Colonic mucosa (tissue), 4 donors: ENCODE results near the gene GM2A. TPM values are rescaled to one million over a fixed set of nuclear protein-coding genes. Genes with fewer than 3 reads are reported as not detected.
"Not testable (repeated sequence)": the region's sequence is repeated elsewhere in the genome, so short reads cannot be mapped to it uniquely, and the experiment has no call there.

ENCODE experiments used
- DNase-seq: peaks from one replicate; pipeline ENCODE4 v3.0.0-alpha.2; 2020
- H3K27ac ChIP-seq: fragments of 200-600 bp; one replicate; pipeline ENCODE4 v1.8.0; 2021
- H3K27me3 ChIP-seq: fragments of 200-600 bp; one replicate; pipeline ENCODE4 v1.8.0; 2021
- H3K36me3 ChIP-seq: fragments of 200-600 bp; one replicate; pipeline ENCODE4 v1.8.0; 2021
- H3K4me1 ChIP-seq: fragments of 200-600 bp; one replicate; pipeline ENCODE4 v1.8.0; 2021; ENCODE audit warnings: mild to moderate bottlenecking
- H3K4me3 ChIP-seq: fragments of 200-600 bp; one replicate; pipeline ENCODE4 v1.8.0; 2021
- H3K9ac ChIP-seq, 2 donors: one replicate each; pipeline ENCODE4 v1.7.0; 2013; ENCODE audit warnings: control low read depth in 2 of 2, low read depth in 2 of 2, low read length in 2 of 2
- H3K9me3 ChIP-seq: fragments of 200-600 bp; one replicate; pipeline ENCODE4 v1.8.0; 2021
- CTCF ChIP-seq: fragments of 200-600 bp; IDR thresholded peaks from one replicate; pipeline ENCODE4 v1.8.0; 2022; ENCODE audit warnings: antibody characterized with exemption, mild to moderate bottlenecking
- intact Hi-C: fragments of 100-400 bp; cut with DNase I; formaldehyde crosslinking; loops from one replicate; pipeline ENCODE4 v1.14.1; 2022
- total RNA-seq, 2 donors: library from RNA; stranded (reverse); fragmentation: NEBNext Ultra II Directional in 1 of 2; extraction: Animal tissue kit (Norgen Biotek cat#: 25700) in 1 of 2; gene quantifications; one replicate each; pipeline ENCODE4 v1.2.1, GENCODE V29; 2021
- donor health status: healthy.
- donor health status: DM: no; HTN: no; CAD: no.
- donor health status: DM: no; HTN: no; CAD: no.

Gene GM2A
- total RNA-seq, 2 donors from 2014 or later, result 22.0 to 27.2 TPM

GRCh38 chr5:151253605-151253950 lies 593 bp downstream of the GM2A start:
- intact Hi-C loops, result no loop called here
- Histone ChIP-seq H3K4me3 (peak overlapping the region; percentile 65), H3K4me1 (peaks cover 6% of the 10 kb centered on the region), H3K36me3 (no peaks in the 10 kb centered on the region), H3K9ac (peak overlapping the region; percentile 78 to 98), H3K9me3 (no peaks in the 10 kb centered on the region), H3K27ac (peak overlapping the region; percentile 73), H3K27me3 (no peaks in the 10 kb centered on the region)
- peak; percentile 28 for DNase-seq
- no peak for TF ChIP-seq CTCF

- no peak for TF ChIP-seq CTCF
- intact Hi-C loops, result no loop called here
- Histone ChIP-seq H3K27me3 (no peaks in the 10 kb centered on the region), H3K9me3 (no peaks in the 10 kb centered on the region), H3K27ac (no peak overlapping the region), H3K4me1 (peaks cover 6% of the 10 kb centered on the region), H3K4me3 (no peak overlapping the region), H3K36me3 (no peaks in the 10 kb centered on the region), H3K9ac (no peak overlapping the region)
- DNase-seq, result no peak
Measured at GRCh38 chr5:151254556-151254955, 1.6 kb downstream of the GM2A start.

GRCh38 chr5:151254990-151255389 lies 2.0 kb downstream of the GM2A start:
- H3K36me3 ChIP-seq, H3K27ac ChIP-seq, H3K4me1 ChIP-seq, DNase-seq, H3K9me3 ChIP-seq, intact Hi-C loops, H3K4me3 ChIP-seq, H3K9ac ChIP-seq, H3K27me3 ChIP-seq: not testable (repeated sequence)

GRCh38 chr5:151255621-151256286 lies 2.8 kb downstream of the GM2A start:
- no peak for DNase-seq
- H3K27me3 ChIP-seq, result no peaks in the 10 kb centered on the region
- H3K4me1 ChIP-seq, result peaks cover 6% of the 10 kb centered on the region
- H3K4me3 ChIP-seq, result no peak overlapping the region
- H3K9ac ChIP-seq, result no peak overlapping the region
- H3K36me3 ChIP-seq, result no peaks in the 10 kb centered on the region
- H3K9me3 ChIP-seq, result no peaks in the 10 kb centered on the region
- no peak for TF ChIP-seq CTCF
- H3K27ac ChIP-seq, result no peak overlapping the region
- intact Hi-C loops, result no loop called here

- Histone ChIP-seq H3K4me1 (peaks cover 6% of the 10 kb centered on the region), H3K36me3 (no peaks in the 10 kb centered on the region), H3K4me3 (no peak overlapping the region), H3K9me3 (no peaks in the 10 kb centered on the region), H3K27ac (no peak overlapping the region), H3K27me3 (no peaks in the 10 kb centered on the region), H3K9ac (no peak overlapping the region)
- no peak for TF ChIP-seq CTCF
- no peak for DNase-seq
- intact Hi-C loops, result no loop called here
Measured at GRCh38 chr5:151257731-151258181, 4.8 kb downstream of the GM2A start.

GRCh38 chr5:151258201-151258611 lies 5.2 kb downstream of the GM2A start:
- intact Hi-C loops, result no loop called here
- no peak overlapping the region for H3K4me3 ChIP-seq
- no peak overlapping the region for H3K9ac ChIP-seq
- TF ChIP-seq CTCF, result no peak
- DNase-seq, result no peak
- H3K27ac ChIP-seq, result no peak overlapping the region
- H3K4me1 ChIP-seq, result peaks cover 6% of the 10 kb centered on the region
- no peaks in the 10 kb centered on the region for H3K27me3 ChIP-seq
- H3K9me3 ChIP-seq, result no peaks in the 10 kb centered on the region
- no peaks in the 10 kb centered on the region for H3K36me3 ChIP-seq
